ENCODE measurements around the gene SELENOK. TPM values are rescaled to one million over a fixed set of nuclear protein-coding genes. Genes with fewer than 3 reads are reported as not detected.
A peak's percentile ranks its signal among the peaks of the same experiment; 100 is the strongest.

The SELENOK gene
- total and polyA plus RNA-seq, 2 of the 13 experiments (the other 11 are each of a cell fraction or from before 2014, with no cell fraction given): 67.0 to 81.0 TPM

- TF ChIP-seq AKNA (CRISPR knock-in tag; IDR thresholded peaks at IDR 0.05; ENCODE audit: borderline replicate concordance): no peak
- TF ChIP-seq DR1 (CRISPR knock-in tag; IDR thresholded peaks at IDR 0.05): no peak
- TF ChIP-seq HOXA7 (CRISPR knock-in tag; IDR thresholded peaks at IDR 0.05): no peak
- TF ChIP-seq ZNF780A (CRISPR knock-in tag; IDR thresholded peaks at IDR 0.05): no peak
- no peak for TF ChIP-seq FLYWCH1 (CRISPR knock-in tag; IDR thresholded peaks at IDR 0.05)
- TF ChIP-seq NFIC (IDR thresholded peaks at IDR 0.05; ENCODE audit: low read length): 0 out of 2 replicates have a peak, but pooled peaks have one; percentile 7
- TF ChIP-seq, protein P1, sequence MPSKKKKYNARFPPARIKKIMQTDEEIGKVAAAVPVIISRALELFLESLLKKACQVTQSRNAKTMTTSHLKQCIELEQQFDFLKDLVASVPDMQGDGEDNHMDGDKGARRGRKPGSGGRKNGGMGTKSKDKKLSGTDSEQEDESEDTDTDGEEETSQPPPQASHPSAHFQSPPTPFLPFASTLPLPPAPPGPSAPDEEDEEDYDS (CRISPR knock-in tag; IDR thresholded peaks at IDR 0.05): no peak
- no peak for TF ChIP-seq SIN3A (IDR thresholded peaks at IDR 0.05; ENCODE audit: borderline replicate concordance, low read depth, low read length)
- no peak for TF ChIP-seq ZFP90 (CRISPR knock-in tag; IDR thresholded peaks at IDR 0.05; ENCODE audit: borderline replicate concordance)
- TF ChIP-seq PLRG1 (conservative IDR thresholded peaks at IDR 0.05): no peak
- no peak for TF ChIP-seq ZSCAN9 (CRISPR knock-in tag; IDR thresholded peaks at IDR 0.05; ENCODE audit: borderline replicate concordance)
- TF ChIP-seq ATF1 (CRISPR knock-in tag; IDR thresholded peaks at IDR 0.05): 0 out of 2 replicates have a peak, but pooled peaks have one; percentile 25
- no peak for TF ChIP-seq SMARCC2 (IDR thresholded peaks at IDR 0.05)
- TF ChIP-seq, protein P2, sequence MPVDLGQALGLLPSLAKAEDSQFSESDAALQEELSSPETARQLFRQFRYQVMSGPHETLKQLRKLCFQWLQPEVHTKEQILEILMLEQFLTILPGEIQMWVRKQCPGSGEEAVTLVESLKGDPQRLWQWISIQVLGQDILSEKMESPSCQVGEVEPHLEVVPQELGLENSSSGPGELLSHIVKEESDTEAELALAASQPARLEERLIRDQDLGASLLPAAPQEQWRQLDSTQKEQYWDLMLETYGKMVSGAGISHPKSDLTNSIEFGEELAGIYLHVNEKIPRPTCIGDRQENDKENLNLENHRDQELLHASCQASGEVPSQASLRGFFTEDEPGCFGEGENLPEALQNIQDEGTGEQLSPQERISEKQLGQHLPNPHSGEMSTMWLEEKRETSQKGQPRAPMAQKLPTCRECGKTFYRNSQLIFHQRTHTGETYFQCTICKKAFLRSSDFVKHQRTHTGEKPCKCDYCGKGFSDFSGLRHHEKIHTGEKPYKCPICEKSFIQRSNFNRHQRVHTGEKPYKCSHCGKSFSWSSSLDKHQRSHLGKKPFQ (CRISPR knock-in tag; IDR thresholded peaks at IDR 0.05; ENCODE audit: insufficient replicate concordance): no peak
- TF ChIP-seq ISL2 (CRISPR knock-in tag; IDR thresholded peaks at IDR 0.05): no peak
- TF ChIP-seq, protein P3, sequence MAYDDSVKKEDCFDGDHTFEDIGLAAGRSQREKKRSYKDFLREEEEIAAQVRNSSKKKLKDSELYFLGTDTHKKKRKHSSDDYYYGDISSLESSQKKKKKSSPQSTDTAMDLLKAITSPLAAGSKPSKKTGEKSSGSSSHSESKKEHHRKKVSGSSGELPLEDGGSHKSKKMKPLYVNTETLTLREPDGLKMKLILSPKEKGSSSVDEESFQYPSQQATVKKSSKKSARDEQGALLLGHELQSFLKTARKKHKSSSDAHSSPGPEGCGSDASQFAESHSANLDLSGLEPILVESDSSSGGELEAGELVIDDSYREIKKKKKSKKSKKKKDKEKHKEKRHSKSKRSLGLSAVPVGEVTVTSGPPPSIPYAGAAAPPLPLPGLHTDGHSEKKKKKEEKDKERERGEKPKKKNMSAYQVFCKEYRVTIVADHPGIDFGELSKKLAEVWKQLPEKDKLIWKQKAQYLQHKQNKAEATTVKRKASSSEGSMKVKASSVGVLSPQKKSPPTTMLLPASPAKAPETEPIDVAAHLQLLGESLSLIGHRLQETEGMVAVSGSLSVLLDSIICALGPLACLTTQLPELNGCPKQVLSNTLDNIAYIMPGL (CRISPR knock-in tag; IDR thresholded peaks at IDR 0.05; ENCODE audit: borderline replicate concordance in 1 of 2, low read depth in 1 of 2): peak in 1 of 2 experiments; percentile 25; a peak in 2 of 4 replicates
- TF ChIP-seq FOXM1 (CRISPR knock-in tag; IDR thresholded peaks at IDR 0.05): no peak
- TF ChIP-seq, protein P4, sequence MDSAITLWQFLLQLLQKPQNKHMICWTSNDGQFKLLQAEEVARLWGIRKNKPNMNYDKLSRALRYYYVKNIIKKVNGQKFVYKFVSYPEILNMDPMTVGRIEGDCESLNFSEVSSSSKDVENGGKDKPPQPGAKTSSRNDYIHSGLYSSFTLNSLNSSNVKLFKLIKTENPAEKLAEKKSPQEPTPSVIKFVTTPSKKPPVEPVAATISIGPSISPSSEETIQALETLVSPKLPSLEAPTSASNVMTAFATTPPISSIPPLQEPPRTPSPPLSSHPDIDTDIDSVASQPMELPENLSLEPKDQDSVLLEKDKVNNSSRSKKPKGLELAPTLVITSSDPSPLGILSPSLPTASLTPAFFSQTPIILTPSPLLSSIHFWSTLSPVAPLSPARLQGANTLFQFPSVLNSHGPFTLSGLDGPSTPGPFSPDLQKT (CRISPR knock-in tag; IDR thresholded peaks at IDR 0.05; ENCODE audit: borderline replicate concordance): peak; percentile 23; the same call in 1 of the 2 replicates
- TF ChIP-seq SMARCE1 (IDR thresholded peaks at IDR 0.05; ENCODE audit: borderline replicate concordance): no peak
- TF ChIP-seq HDAC2 (CRISPR knock-in tag; IDR thresholded peaks at IDR 0.05): 0 out of 2 replicates have a peak, but pooled peaks have one; percentile 2
These were observed 46.4 kb downstream of the SELENOK start (continued) for GRCh38 chr3:53845103-53845880.
